CD14-positive monocyte (primary cell): ENCODE data around the gene NMU. TPM values are rescaled to one million over a fixed set of nuclear protein-coding genes. Genes with fewer than 3 reads are reported as not detected.
"Not testable (repeated sequence)": the region's sequence is repeated elsewhere in the genome, so short reads cannot be mapped to it uniquely, and the experiment has no call there.

Experiments
- DNase-seq, 3 donors: peaks; one replicate each; pipeline ENCODE4 v3.0.0-alpha.2; 2011 to 2022
- H2AFZ ChIP-seq: 2 replicates; pipeline ENCODE4 v1.6.0; 2012; ENCODE audit warnings: mild to moderate bottlenecking, low read depth, low read length, inconsistent platforms; ENCODE audit not compliant: insufficient read depth, poor library complexity, severe bottlenecking
- H3K27ac ChIP-seq, 2 donors: 1 replicate in 1 of 2; 2 replicates in 1 of 2; pipeline ENCODE4 v1.5.1; 2012 to 2013; ENCODE audit warnings: low read length in 2 of 2, control low read depth in 1 of 2, inconsistent platforms in 1 of 2, low read depth in 1 of 2, mild to moderate bottlenecking in 1 of 2
- H3K27me3 ChIP-seq, 2 donors: one replicate each; pipeline versions ENCODE4 v1.6.0 to v1.6.1; 2011 to 2013; ENCODE audit warnings: low read length in 2 of 2; ENCODE audit not compliant: control insufficient read depth in 2 of 2, insufficient read depth in 2 of 2
- H3K36me3 ChIP-seq, 2 donors: replicated peaks in 1 of 2; 1 replicate in 1 of 2; 2 replicates in 1 of 2; pipeline versions ENCODE4 v1.5.1 to v1.6.1; 2012 to 2013; ENCODE audit warnings: low read length in 2 of 2, control low read depth in 1 of 2, inconsistent platforms in 1 of 2, mild to moderate bottlenecking in 1 of 2; ENCODE audit not compliant: insufficient read depth in 2 of 2, control insufficient read depth in 1 of 2
- H3K4me1 ChIP-seq, 2 donors: 1 replicate in 1 of 2; 2 replicates in 1 of 2; pipeline versions ENCODE4 v1.5.1 to v1.6.1; 2012 to 2013; ENCODE audit warnings: low read length in 2 of 2, control low read depth in 1 of 2, inconsistent platforms in 1 of 2, mild to moderate bottlenecking in 1 of 2, moderate library complexity in 1 of 2; ENCODE audit not compliant: insufficient read depth in 2 of 2, control insufficient read depth in 1 of 2
- H3K4me2 ChIP-seq: replicated peaks from 2 replicates; pipeline ENCODE3; 2012; ENCODE audit warnings: low read length, moderate library complexity, mild to moderate bottlenecking; ENCODE audit not compliant: poor library complexity, severe bottlenecking; ENCODE audit errors: extremely low read depth
- H3K4me3 ChIP-seq, 3 experiments: fragments of 200-600 bp in 1 of 3; sonication (generic) in 1 of 3; replicated peaks in 1 of 3; 1 replicate in 2 of 3; 2 replicates in 1 of 3; pipeline ENCODE4 v1.5.1; 2011 to 2013; ENCODE audit warnings: low read length in 3 of 3, mild to moderate bottlenecking in 3 of 3, control low read depth in 2 of 3, low read depth in 2 of 3, inconsistent platforms in 1 of 3, moderate library complexity in 1 of 3
- H3K79me2 ChIP-seq: 2 replicates; pipeline ENCODE4 v1.6.0; 2012; ENCODE audit warnings: mild to moderate bottlenecking, control low read depth, inconsistent platforms, low read length, moderate library complexity; ENCODE audit not compliant: insufficient read depth
- H3K9ac ChIP-seq: 2 replicates; pipeline ENCODE4 v1.6.0; 2017; ENCODE audit warnings: low read length, mild to moderate bottlenecking; ENCODE audit not compliant: insufficient read depth, poor library complexity, severe bottlenecking
- H3K9me3 ChIP-seq, 2 donors: replicated peaks in 1 of 2; 1 replicate in 1 of 2; 2 replicates in 1 of 2; pipeline versions ENCODE4 v1.5.1 to v1.6.1; 2012 to 2013; ENCODE audit warnings: low read length in 2 of 2, control low read depth in 1 of 2; ENCODE audit not compliant: control insufficient read depth in 1 of 2, insufficient read depth in 1 of 2
- H4K20me1 ChIP-seq: 2 replicates; pipeline ENCODE4 v1.6.0; 2012; ENCODE audit warnings: mild to moderate bottlenecking, low read length, control low read depth, moderate library complexity; ENCODE audit not compliant: insufficient read depth
- H3K27ac Mint-ChIP-seq, 7 donors: one replicate each; pipeline ENCODE4 v1.8.0; 2020; ENCODE audit warnings: mild to moderate bottlenecking in 7 of 7, mixed read lengths in 7 of 7, moderate library complexity in 6 of 7, inconsistent platforms in 2 of 7
- H3K27me3 Mint-ChIP-seq, 3 donors: one replicate each; pipeline ENCODE4 v1.8.0; 2021 to 2022; ENCODE audit warnings: low read depth in 3 of 3, mild to moderate bottlenecking in 3 of 3, mixed read lengths in 3 of 3, moderate library complexity in 3 of 3, inconsistent platforms in 1 of 3
- H3K36me3 Mint-ChIP-seq, 2 donors: one replicate each; pipeline ENCODE4 v1.8.0; 2020; ENCODE audit warnings: mixed read lengths in 2 of 2, inconsistent platforms in 1 of 2, mild to moderate bottlenecking in 1 of 2
- H3K4me1 Mint-ChIP-seq: one replicate; pipeline ENCODE4 v1.8.0; 2020; ENCODE audit warnings: mild to moderate bottlenecking, mixed read lengths
- H3K4me3 Mint-ChIP-seq, 2 donors: one replicate each; pipeline ENCODE4 v1.8.0; 2020; ENCODE audit warnings: mild to moderate bottlenecking in 2 of 2, mixed read lengths in 2 of 2, moderate library complexity in 1 of 2
- H3K9me3 Mint-ChIP-seq, 7 donors: one replicate each; pipeline ENCODE4 v1.8.0; 2020 to 2022; ENCODE audit warnings: mixed read lengths in 7 of 7, mild to moderate bottlenecking in 6 of 7, moderate library complexity in 6 of 7, inconsistent platforms in 2 of 7
- CTCF ChIP-seq: fragments of 200-600 bp; IDR thresholded peaks from one replicate; pipeline ENCODE4 v1.8.0; 2022; ENCODE audit warnings: antibody characterized with exemption, mild to moderate bottlenecking
- WGBS: methylation state at CpG from one replicate; pipeline ENCODE4 v1.1.5; 2013; ENCODE audit warnings: missing lambda C conversion rate; ENCODE audit not compliant: insufficient coverage; 5-methylcytosine and 5-hydroxymethylcytosine counted together
- intact Hi-C, 2 donors: fragments of 100-400 bp; cut with micrococcal nuclease; formaldehyde crosslinking; loops; one replicate each; pipeline versions ENCODE4 v1.15.0 to v1.15.1; 2023
- polyA minus RNA-seq: library from RNA; depleted of rRNA, polyadenylated mRNA; stranded (reverse); fragments of >200 nt; gene quantifications from 2 replicates; pipeline ENCODE4 v1.2.3, GENCODE V29; 2012
- polyA plus RNA-seq, 3 donors: library from polyadenylated mRNA; depleted of rRNA in 1 of 3; unstranded in 2 of 3; stranded (reverse) in 1 of 3; fragments of 300-500 nt in 2 of 3; fragments of >200 nt in 1 of 3; fragmentation: Illumina TruSeq in 2 of 3; gene quantifications; 1 replicate in 2 of 3; 2 replicates in 1 of 3; pipeline ENCODE4 v1.2.3, GENCODE V29; 2012 to 2021
- total RNA-seq, 12 experiments: library from RNA in 1 of 12; stranded (reverse) in 1 of 12; fragments of 120-200 nt in 1 of 12; gene quantifications; one replicate each; pipeline ENCODE4 v1.2.4 and lab custom pipeline; 2013 to 2026; ENCODE audit warnings: mixed read lengths in 6 of 12, inconsistent platforms in 1 of 12

Gene NMU
- total RNA-seq (2013): not detected
- polyA plus RNA-seq: not detected
- polyA minus RNA-seq: 1.2 and 2.6 TPM in 2 replicates
- 0 to 1.7 (median 0.06) reads per million in 11 experiments for total RNA-seq (lab: John Stamatoyannopoulos, UW)

DNA sequence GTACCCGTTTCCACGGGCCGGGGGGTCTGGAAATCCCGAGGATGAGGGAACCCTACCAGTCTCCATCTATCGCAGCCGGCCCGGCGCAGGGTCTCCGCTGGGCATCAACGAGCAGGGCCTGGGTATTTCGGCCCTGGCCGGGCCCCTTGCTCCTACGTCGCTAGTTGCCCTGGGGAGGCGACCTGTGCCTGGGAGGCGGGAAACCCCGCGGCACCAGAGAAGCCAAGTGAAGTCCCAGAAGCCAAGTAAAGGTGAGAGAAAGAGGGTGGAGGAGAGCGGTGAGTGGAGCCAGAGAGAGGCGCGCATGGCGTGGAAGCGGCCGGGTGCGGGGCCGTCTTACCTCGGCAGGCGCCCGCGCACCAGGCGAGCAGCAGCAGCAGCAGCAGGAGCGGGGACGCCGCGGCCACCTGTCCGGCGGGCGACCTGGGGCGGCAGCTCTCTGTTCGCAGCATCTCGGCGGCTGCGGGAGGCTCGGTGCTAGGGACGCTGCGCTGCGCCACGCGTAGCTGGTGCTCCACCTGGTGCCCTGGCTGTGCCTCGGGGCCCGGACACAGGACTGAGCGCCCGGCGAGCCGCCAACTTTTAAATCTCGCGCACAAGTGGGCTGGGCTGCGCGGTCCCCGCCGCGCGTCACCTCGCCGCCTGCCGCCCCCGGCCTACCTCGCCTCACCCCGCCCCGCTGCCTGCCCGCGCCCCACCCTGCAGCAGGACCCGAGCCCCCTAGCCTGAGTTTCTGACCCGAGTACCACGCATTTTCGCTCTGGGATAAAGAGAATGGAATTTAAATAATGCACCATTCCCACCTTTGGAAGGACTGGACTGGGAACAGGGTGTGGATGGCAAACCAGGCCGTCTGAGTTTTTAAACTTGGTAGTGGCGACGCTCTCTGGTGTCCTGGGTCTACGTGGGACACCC, at the start of gene NMU:
Gene NMU (minus strand): TSS at position 558 of the 915 bp plus-strand sequence. CDS start 106 bp downstream, at position 452.
- H3K36me3 Mint-ChIP-seq: peaks cover 0 to 4% of the 10 kb centered on the region in 2 donors
- Histone ChIP-seq H3K9ac (no peak within 1 kb of the TSS), H3K4me2 (no peak within 1 kb of the TSS), H3K79me2 (no peaks in the 10 kb centered on the region), H2AFZ (no peak within 1 kb of the TSS), H3K27ac (no peak within 1 kb of the TSS), H3K9me3 (peaks cover 0 to 22% of the 10 kb centered on the region in 2 donors), H3K27me3 (peaks cover 45 to 57% of the 10 kb centered on the region in 2 donors), H3K4me3 (no peak within 1 kb of the TSS), H4K20me1 (no peaks in the 10 kb centered on the region), H3K36me3 (no peaks in the 10 kb centered on the region), H3K4me1 (peaks cover 0 to 5% of the 10 kb centered on the region in 2 donors)
- peaks cover 0 to 11% (median 4%) of the 10 kb centered on the region in 7 donors for H3K9me3 Mint-ChIP-seq
- H3K27me3 Mint-ChIP-seq: peaks cover 54 to 74% (median 58%) of the 10 kb centered on the region in 3 donors
- H3K27ac Mint-ChIP-seq: no peak within 1 kb of the TSS
- peak within 1 kb of the TSS in 1 of 2 donors; percentile 89 for H3K4me3 Mint-ChIP-seq
- WGBS: under 1% methylated on average over 69 of the region's 80 CpGs
- no peak for TF ChIP-seq CTCF
- intact Hi-C loops: no loop called here
- no peak for DNase-seq
- peaks cover 6% of the 10 kb centered on the region for H3K4me1 Mint-ChIP-seq

DNA sequence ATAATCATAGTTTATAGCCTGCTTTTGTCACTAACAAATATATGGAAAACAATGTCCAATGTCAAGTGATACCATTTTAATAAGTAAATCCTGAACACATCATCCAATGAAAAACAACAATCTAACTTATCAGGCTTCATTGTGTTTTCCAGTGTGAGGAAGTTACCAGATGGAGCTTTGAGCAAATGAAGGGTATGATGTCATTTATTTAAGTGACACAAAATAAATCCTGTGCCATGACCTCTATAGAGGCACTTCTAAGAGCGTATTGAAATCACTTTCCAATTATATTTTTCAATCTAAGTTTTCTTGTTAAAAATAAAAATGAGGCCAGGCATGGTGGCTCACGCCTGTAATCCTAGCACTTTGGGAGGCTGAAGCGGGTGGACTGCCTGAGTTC, 48.2 kb upstream of the NMU start:
- TF ChIP-seq CTCF: no peak
- no peaks in the 10 kb centered on the region for H3K36me3 Mint-ChIP-seq
- H3K27me3 Mint-ChIP-seq: peaks cover 0 to 4% (median 0%) of the 10 kb centered on the region in 3 donors
- H3K27ac ChIP-seq: no peak overlapping the region
- H4K20me1 ChIP-seq: no peaks in the 10 kb centered on the region
- H3K4me2 ChIP-seq: no peak overlapping the region
- H3K4me3 ChIP-seq: no peak overlapping the region
- H3K79me2 ChIP-seq: no peaks in the 10 kb centered on the region
- no peak overlapping the region for H3K4me3 Mint-ChIP-seq
- no peak overlapping the region for H3K27ac Mint-ChIP-seq
- H3K4me1 Mint-ChIP-seq: no peaks in the 10 kb centered on the region
- H3K4me1 ChIP-seq: no peaks in the 10 kb centered on the region
- peaks cover 0 to 8% (median 3%) of the 10 kb centered on the region in 7 donors for H3K9me3 Mint-ChIP-seq
- intact Hi-C loops: no loop called here
- no peak overlapping the region for H2AFZ ChIP-seq
- DNase-seq: no peak
- H3K9me3 ChIP-seq: no peaks in the 10 kb centered on the region
- WGBS: no CpG with 5 or more reads among the region's 3 CpGs
- no peaks in the 10 kb centered on the region for H3K27me3 ChIP-seq
- no peaks in the 10 kb centered on the region for H3K36me3 ChIP-seq
- no peak overlapping the region for H3K9ac ChIP-seq

- H3K9me3 Mint-ChIP-seq: peaks cover 0 to 11% (median 3%) of the 10 kb centered on the region in 7 donors
- H3K27me3 Mint-ChIP-seq, H3K79me2 ChIP-seq, H2AFZ ChIP-seq, H3K4me3 Mint-ChIP-seq, H3K36me3 Mint-ChIP-seq, H3K4me1 Mint-ChIP-seq, H3K27ac Mint-ChIP-seq, H3K9me3 ChIP-seq, H3K27ac ChIP-seq, H3K9ac ChIP-seq, H3K4me1 ChIP-seq, H3K36me3 ChIP-seq, H3K4me3 ChIP-seq, H3K4me2 ChIP-seq, H4K20me1 ChIP-seq, H3K27me3 ChIP-seq, DNase-seq, intact Hi-C loops: not testable (repeated sequence)
- WGBS: no CpG with 5 or more reads among the region's 3 CpGs
Measured at GRCh38 chr4:55682797-55683196, 46.7 kb upstream of the NMU start.
